C4-2B (cell line): ENCODE data around the gene GSPT1.

Source experiments
- ZFX ChIP-seq: fragments of 450-650 bp; IDR thresholded peaks from 2 replicates; pipeline ENCODE4 v1.6.1; 2017
- TF ChIP-seq, protein P1 (sequence below): fragments of 450-650 bp; conservative IDR thresholded peaks from 2 replicates; pipeline ENCODE4 v1.5.1; 2017; ENCODE audit warnings: mild to moderate bottlenecking

DNA sequence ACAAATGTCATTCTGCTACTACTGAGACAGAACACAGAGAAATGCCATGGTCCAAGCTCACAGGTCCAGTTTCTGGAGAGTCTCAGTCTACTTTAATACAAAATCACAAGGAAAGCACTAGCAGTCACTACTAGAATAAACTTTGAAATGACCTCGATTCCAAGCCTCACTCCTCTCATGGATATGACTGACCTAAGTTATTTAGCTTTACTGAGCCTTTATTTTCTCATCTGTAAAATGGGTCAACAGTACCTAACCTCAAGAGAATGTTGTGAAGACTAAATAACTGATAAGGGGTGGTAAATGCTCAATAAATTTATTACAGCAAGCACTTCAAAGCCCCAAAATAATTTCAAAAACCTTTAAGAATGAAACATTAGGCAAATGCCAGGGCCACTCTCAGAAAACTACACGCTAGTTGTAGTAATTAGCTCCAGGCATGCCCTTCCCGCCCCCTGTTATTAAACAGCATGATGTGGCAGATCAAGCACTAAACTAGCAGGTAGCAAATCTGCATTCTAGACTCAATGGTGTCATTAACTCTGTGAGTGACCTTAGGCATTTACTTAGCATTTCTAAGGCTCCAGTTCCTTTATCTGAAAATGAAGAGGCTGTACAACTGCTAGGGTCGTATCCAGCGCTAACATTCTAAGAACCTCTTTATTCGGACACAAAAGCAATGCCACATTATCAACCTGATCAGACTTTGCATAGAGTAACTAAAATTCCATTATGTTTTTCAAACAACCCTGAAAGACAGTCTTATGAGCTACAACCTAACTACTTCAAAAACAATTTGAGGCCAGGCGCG lies 8.4 kb downstream of the GSPT1 start:
- TF ChIP-seq, protein P1, sequence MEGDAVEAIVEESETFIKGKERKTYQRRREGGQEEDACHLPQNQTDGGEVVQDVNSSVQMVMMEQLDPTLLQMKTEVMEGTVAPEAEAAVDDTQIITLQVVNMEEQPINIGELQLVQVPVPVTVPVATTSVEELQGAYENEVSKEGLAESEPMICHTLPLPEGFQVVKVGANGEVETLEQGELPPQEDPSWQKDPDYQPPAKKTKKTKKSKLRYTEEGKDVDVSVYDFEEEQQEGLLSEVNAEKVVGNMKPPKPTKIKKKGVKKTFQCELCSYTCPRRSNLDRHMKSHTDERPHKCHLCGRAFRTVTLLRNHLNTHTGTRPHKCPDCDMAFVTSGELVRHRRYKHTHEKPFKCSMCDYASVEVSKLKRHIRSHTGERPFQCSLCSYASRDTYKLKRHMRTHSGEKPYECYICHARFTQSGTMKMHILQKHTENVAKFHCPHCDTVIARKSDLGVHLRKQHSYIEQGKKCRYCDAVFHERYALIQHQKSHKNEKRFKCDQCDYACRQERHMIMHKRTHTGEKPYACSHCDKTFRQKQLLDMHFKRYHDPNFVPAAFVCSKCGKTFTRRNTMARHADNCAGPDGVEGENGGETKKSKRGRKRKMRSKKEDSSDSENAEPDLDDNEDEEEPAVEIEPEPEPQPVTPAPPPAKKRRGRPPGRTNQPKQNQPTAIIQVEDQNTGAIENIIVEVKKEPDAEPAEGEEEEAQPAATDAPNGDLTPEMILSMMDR: no peak
- TF ChIP-seq ZFX: no peak
